Smooth muscle cell (in vitro differentiated cells): Measurements from ENCODE around the gene RNF123. TPM values are rescaled to one million over a fixed set of nuclear protein-coding genes. Genes with fewer than 3 reads are reported as not detected.

ENCODE experiments used
- DNase-seq: peaks from one replicate; lab custom pipeline; 2025; ENCODE audit not compliant: unreplicated experiment; lab: John Stamatoyannopoulos, UW
- H2AFZ ChIP-seq: fragments of 200-600 bp; sonication (generic); 2 replicates; pipeline ENCODE4 v1.6.0; 2016; ENCODE audit warnings: antibody characterized with exemption, low read depth, mild to moderate bottlenecking
- H3F3A ChIP-seq: fragments of 200-600 bp; sonication (generic); 2 replicates; pipeline ENCODE4 v1.6.0; 2017; ENCODE audit warnings: antibody characterized with exemption, low read depth
- H3K27ac ChIP-seq: fragments of 200-600 bp; sonication (generic); 2 replicates; pipeline ENCODE4 v1.5.1; 2016; ENCODE audit warnings: low read depth, mild to moderate bottlenecking
- H3K27me3 ChIP-seq: fragments of 200-600 bp; sonication (generic); 2 replicates; pipeline ENCODE4 v1.6.1; 2016; ENCODE audit warnings: low read depth, mild to moderate bottlenecking
- H3K36me3 ChIP-seq: fragments of 200-600 bp; sonication (generic); 2 replicates; pipeline ENCODE4 v1.5.1; 2016; ENCODE audit warnings: low read depth
- H3K4me1 ChIP-seq: fragments of 200-600 bp; sonication (generic); 2 replicates; pipeline ENCODE4 v1.5.1; 2016; ENCODE audit warnings: low read depth
- H3K4me2 ChIP-seq: fragments of 200-600 bp; sonication (generic); 2 replicates; pipeline ENCODE4 v1.6.0; 2016; ENCODE audit warnings: mild to moderate bottlenecking
- H3K4me3 ChIP-seq: fragments of 200-600 bp; sonication (generic); 2 replicates; pipeline ENCODE4 v1.5.1; 2016; ENCODE audit warnings: mild to moderate bottlenecking
- H3K79me2 ChIP-seq: fragments of 200-600 bp; sonication (generic); 2 replicates; pipeline ENCODE4 v1.6.0; 2016; ENCODE audit warnings: low read depth, mild to moderate bottlenecking
- H3K9ac ChIP-seq: fragments of 200-600 bp; sonication (generic); 2 replicates; pipeline ENCODE4 v1.6.0; 2016; ENCODE audit warnings: low read depth
- H3K9me3 ChIP-seq: fragments of 200-600 bp; sonication (generic); replicated peaks from 2 replicates; pipeline ENCODE4 v1.5.1; 2016; ENCODE audit warnings: low read depth
- H4K20me1 ChIP-seq: fragments of 200-600 bp; sonication (generic); 2 replicates; pipeline ENCODE4 v1.6.0; 2016; ENCODE audit warnings: low read depth
- WGBS: methylation state at CpG from one replicate; pipeline ENCODE4 v1.1.7; 2016; ENCODE audit warnings: low lambda C conversion rate; 5-methylcytosine and 5-hydroxymethylcytosine counted together
- polyA plus RNA-seq: library from polyadenylated mRNA; unstranded; fragments of >200 nt; fragmentation: Nextera tagmentation; extraction: Ambion mirVana; gene quantifications from 2 replicates; pipeline ENCODE4 v1.2.1, GENCODE V29; 2016
- total RNA-seq: library from RNA; depleted of rRNA; stranded (reverse); fragments of >200 nt; gene quantifications from 2 replicates; pipeline ENCODE4 v1.2.3, GENCODE V29; 2014
- TF ChIP-seq, protein P1 (sequence below): fragments of 200-600 bp; sonication (generic); IDR thresholded peaks from 2 replicates; pipeline ENCODE4 v1.5.1; 2017; ENCODE audit warnings: borderline replicate concordance, mild to moderate bottlenecking, antibody characterized with exemption; ENCODE audit not compliant: insufficient read depth, poor library complexity, severe bottlenecking

RNF123 gene
- total and polyA plus RNA-seq, 2 experiments from 2014 or later: 15.8 to 23.9 TPM

DNA sequence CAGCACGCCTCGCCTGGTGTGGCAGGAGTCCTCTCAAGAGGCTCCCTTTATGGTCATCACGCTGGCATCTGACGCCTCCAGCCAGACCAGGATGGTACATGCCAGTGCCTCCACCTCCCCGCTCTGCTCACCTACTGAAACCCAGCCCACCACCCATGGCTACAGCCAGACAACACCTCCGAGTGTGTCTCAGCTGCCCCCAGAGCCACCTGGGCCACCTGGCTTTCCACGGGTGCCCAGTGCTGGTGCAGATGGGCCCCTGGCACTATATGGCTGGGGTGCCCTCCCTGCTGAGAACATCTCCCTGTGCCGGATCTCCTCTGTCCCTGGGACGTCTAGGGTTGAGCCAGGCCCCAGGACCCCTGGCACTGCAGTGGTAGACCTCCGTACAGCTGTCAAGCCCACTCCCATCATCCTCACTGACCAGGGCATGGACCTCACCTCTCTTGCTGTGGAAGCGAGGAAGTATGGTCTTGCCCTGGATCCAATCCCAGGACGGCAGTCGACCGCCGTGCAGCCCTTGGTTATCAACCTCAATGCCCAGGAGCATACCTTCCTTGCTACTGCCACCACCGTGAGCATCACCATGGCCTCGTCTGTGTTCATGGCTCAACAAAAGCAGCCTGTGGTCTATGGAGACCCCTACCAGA lies 35.1 kb upstream of the RNF123 start:
- Histone ChIP-seq H3K36me3 (no peaks in the 10 kb centered on the region), H3K27me3 (no peaks in the 10 kb centered on the region), H3K9me3 (no peaks in the 10 kb centered on the region), H3K79me2 (no peaks in the 10 kb centered on the region), H3K27ac (no peak overlapping the region), H4K20me1 (no peaks in the 10 kb centered on the region), H3F3A (no peaks in the 10 kb centered on the region), H3K4me1 (no peaks in the 10 kb centered on the region), H2AFZ (no peak overlapping the region), H3K4me3 (no peak overlapping the region), H3K4me2 (no peak overlapping the region), H3K9ac (no peak overlapping the region)
- WGBS: 96% methylated on average over 17 of the region's 17 CpGs
- TF ChIP-seq, protein P1, sequence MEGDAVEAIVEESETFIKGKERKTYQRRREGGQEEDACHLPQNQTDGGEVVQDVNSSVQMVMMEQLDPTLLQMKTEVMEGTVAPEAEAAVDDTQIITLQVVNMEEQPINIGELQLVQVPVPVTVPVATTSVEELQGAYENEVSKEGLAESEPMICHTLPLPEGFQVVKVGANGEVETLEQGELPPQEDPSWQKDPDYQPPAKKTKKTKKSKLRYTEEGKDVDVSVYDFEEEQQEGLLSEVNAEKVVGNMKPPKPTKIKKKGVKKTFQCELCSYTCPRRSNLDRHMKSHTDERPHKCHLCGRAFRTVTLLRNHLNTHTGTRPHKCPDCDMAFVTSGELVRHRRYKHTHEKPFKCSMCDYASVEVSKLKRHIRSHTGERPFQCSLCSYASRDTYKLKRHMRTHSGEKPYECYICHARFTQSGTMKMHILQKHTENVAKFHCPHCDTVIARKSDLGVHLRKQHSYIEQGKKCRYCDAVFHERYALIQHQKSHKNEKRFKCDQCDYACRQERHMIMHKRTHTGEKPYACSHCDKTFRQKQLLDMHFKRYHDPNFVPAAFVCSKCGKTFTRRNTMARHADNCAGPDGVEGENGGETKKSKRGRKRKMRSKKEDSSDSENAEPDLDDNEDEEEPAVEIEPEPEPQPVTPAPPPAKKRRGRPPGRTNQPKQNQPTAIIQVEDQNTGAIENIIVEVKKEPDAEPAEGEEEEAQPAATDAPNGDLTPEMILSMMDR: no peak
- no peak for DNase-seq

DNA sequence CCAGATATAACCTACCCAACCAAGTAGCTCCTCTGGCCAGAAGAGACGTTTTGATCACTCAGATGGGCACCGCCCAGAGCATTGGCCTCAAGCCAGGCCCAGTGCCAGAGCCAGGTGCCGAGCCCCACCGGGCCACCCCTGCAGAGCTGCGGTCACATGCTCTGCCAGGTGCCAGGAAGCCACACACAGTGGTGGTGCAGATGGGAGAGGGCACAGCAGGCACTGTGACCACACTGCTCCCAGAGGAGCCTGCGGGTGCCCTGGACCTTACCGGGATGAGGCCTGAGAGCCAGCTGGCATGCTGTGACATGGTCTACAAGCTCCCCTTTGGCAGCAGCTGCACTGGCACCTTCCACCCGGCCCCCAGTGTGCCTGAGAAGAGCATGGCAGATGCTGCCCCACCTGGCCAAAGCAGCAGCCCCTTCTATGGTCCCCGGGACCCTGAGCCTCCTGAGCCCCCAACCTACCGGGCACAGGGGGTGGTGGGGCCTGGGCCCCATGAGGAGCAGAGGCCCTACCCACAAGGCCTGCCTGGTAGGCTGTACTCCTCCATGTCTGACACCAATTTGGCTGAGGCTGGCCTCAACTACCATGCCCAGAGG lies 34.3 kb upstream of the RNF123 start:
- Histone ChIP-seq H3K4me1 (no peaks in the 10 kb centered on the region), H3K4me2 (no peak overlapping the region), H4K20me1 (no peaks in the 10 kb centered on the region), H3K4me3 (no peak overlapping the region), H3K36me3 (no peaks in the 10 kb centered on the region), H2AFZ (no peak overlapping the region), H3F3A (no peaks in the 10 kb centered on the region), H3K27ac (no peak overlapping the region), H3K9ac (no peak overlapping the region), H3K9me3 (no peaks in the 10 kb centered on the region), H3K79me2 (no peaks in the 10 kb centered on the region), H3K27me3 (no peaks in the 10 kb centered on the region)
- no peak for DNase-seq
- TF ChIP-seq, protein P1: no peak
- WGBS: 95% methylated on average over 10 of the region's 10 CpGs

DNA sequence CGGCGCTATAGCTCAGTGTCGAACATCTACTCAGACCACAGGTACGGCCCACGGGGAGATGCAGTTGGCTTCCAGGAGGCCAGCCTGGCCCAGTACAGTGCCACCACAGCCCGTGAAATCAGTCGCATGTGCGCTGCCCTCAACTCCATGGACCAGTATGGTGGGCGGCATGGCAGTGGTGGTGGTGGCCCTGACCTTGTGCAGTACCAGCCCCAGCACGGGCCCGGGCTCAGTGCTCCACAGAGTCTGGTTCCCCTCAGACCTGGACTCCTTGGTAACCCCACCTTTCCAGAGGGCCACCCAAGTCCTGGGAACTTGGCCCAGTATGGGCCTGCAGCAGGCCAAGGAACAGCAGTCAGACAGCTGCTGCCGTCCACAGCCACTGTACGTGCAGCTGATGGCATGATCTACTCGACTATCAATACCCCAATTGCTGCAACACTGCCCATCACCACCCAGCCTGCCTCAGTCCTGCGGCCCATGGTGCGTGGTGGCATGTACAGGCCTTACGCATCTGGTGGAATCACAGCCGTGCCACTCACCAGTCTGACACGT lies 33.5 kb upstream of the RNF123 start:
- H2AFZ ChIP-seq: no peak overlapping the region
- no peaks in the 10 kb centered on the region for H3K4me1 ChIP-seq
- H3K27ac ChIP-seq: no peak overlapping the region
- no peak for DNase-seq
- WGBS: 95% methylated on average over 19 of the region's 19 CpGs
- no peaks in the 10 kb centered on the region for H3K79me2 ChIP-seq
- H3K9me3 ChIP-seq: no peaks in the 10 kb centered on the region
- H3K4me3 ChIP-seq: no peak overlapping the region
- H3K27me3 ChIP-seq: no peaks in the 10 kb centered on the region
- TF ChIP-seq, protein P1: no peak
- H3K36me3 ChIP-seq: no peaks in the 10 kb centered on the region
- no peaks in the 10 kb centered on the region for H4K20me1 ChIP-seq
- H3F3A ChIP-seq: no peaks in the 10 kb centered on the region
- no peak overlapping the region for H3K4me2 ChIP-seq
- no peak overlapping the region for H3K9ac ChIP-seq
